Measurements from ENCODE around the gene CCDC192.
"Not testable (repeated sequence)": the region's sequence is repeated elsewhere in the genome, so short reads cannot be mapped to it uniquely, and the experiment has no call there.

CCDC192 gene

GRCh38 chr5:127700237-127700766 lies 2.9 kb upstream of the CCDC192 start:
- no peak for DNase-seq

GRCh38 chr5:127702434-127702833 lies 757 bp upstream of the CCDC192 start:
- no peak for DNase-seq

- DNase-seq: no peak
Measured at GRCh38 chr5:127705120-127705892, 2.1 kb downstream of the CCDC192 start.

- no peak for DNase-seq
Measured at GRCh38 chr5:127706691-127707090, 3.5 kb downstream of the CCDC192 start.

- DNase-seq: no peak
Measured at GRCh38 chr5:127707209-127707608, 4.0 kb downstream of the CCDC192 start.

GRCh38 chr5:127713083-127713482 lies 9.9 kb downstream of the CCDC192 start:
- DNase-seq: not testable (repeated sequence)

- no peak for DNase-seq
Measured at GRCh38 chr5:127718181-127718580, 15.0 kb downstream of the CCDC192 start.

GRCh38 chr5:127723571-127723970 lies 20.4 kb downstream of the CCDC192 start:
- no peak for DNase-seq

GRCh38 chr5:127725673-127726072 lies 22.5 kb downstream of the CCDC192 start:
- no peak for DNase-seq

- no peak for DNase-seq
Measured at GRCh38 chr5:127732963-127733362, 29.8 kb downstream of the CCDC192 start.

- DNase-seq: not testable (repeated sequence)
Measured at GRCh38 chr5:127739348-127739747, 36.2 kb downstream of the CCDC192 start.

GRCh38 chr5:127739807-127740384 lies 36.7 kb downstream of the CCDC192 start:
- DNase-seq: no peak

GRCh38 chr5:127741412-127741811 lies 38.2 kb downstream of the CCDC192 start:
- no peak for DNase-seq

GRCh38 chr5:127744241-127744640 lies 41.0 kb downstream of the CCDC192 start:
- no peak for DNase-seq

GRCh38 chr5:127746756-127747155 lies 43.6 kb downstream of the CCDC192 start:
- peak; percentile 1 for DNase-seq

- DNase-seq: not testable (repeated sequence)
Measured at GRCh38 chr5:127752503-127753265, 49.5 kb downstream of the CCDC192 start.

- no peak for DNase-seq
Measured at GRCh38 chr5:127754259-127754658, 51.1 kb downstream of the CCDC192 start.

- DNase-seq: no peak
Measured at GRCh38 chr5:127754706-127755105, 51.5 kb downstream of the CCDC192 start.

- DNase-seq: peak; percentile 32
Measured at GRCh38 chr5:127757576-127757975, 54.4 kb downstream of the CCDC192 start.

GRCh38 chr5:127758766-127759283 lies 55.6 kb downstream of the CCDC192 start:
- DNase-seq: no peak

GRCh38 chr5:127761869-127762268 lies 58.7 kb downstream of the CCDC192 start:
- no peak for DNase-seq

- no peak for DNase-seq
Measured at GRCh38 chr5:127762412-127762811, 59.2 kb downstream of the CCDC192 start.

GRCh38 chr5:127766676-127767335 lies 63.6 kb downstream of the CCDC192 start:
- no peak for DNase-seq

Data from midbrain (tissue), 1 donor.